ENCODE data around the gene SAMD3.

SAMD3 gene

DNA sequence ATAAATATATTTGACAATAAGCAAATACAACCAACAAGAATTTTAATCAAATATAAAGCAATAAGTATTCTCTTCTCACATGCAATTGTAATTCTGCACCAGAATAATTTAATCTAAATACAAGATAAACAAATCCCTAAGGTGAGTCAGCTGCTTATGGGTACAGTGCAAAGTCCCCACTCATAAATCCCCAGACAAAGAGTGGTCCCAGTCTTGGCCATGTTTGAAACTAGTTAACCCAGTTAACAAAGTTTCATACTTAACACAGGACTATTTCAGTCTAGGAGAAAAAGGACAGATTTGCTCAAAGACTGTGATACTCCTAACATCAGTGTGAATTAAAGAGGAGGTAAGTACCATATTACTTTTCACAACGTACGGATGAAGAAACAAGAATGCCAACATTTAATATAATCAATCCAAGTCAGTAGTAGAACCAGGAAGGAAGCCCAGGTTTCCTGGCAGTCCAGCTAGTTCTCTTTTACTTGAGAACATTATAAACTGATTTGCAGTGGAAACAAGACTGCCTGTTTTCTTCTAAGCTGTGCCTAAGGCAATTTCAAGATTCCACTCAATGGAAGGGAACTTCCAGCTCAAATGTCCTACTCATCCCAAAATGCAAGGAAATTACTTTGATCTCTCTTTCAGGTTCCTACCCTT, 10.4 kb downstream of the SAMD3 start:
- POLR2A ChIA-PET = no interaction called here

DNA sequence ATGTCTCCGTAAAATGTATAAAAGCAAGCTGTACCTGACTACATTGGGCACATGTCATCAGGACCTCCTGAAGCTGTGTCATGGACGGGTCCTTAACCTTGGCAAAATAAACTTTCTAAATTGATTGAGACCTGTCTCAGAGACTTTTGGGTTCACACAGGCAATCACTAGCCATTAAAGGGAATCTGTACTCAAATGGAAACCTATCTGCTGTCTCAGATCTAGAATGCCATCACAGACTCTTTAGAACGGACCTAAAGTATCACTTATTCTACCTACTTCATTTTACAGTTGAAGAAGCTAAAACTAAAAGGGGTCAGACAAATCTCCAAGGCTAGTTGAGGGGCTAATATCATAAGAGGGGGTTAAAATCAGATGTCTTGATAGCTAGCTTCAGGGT, 11.1 kb downstream of the SAMD3 start:
- POLR2A ChIA-PET = no interaction called here

More for the DNA sequence above, 10.4 kb downstream of the SAMD3 start:
- CTCF ChIA-PET = interaction anchor here (1.0 kb wide), 1 partner anchor 70 kb away, joined by 4 read pairs; no protein-coding TSS in a partner anchor
- TF ChIP-seq, protein P1, sequence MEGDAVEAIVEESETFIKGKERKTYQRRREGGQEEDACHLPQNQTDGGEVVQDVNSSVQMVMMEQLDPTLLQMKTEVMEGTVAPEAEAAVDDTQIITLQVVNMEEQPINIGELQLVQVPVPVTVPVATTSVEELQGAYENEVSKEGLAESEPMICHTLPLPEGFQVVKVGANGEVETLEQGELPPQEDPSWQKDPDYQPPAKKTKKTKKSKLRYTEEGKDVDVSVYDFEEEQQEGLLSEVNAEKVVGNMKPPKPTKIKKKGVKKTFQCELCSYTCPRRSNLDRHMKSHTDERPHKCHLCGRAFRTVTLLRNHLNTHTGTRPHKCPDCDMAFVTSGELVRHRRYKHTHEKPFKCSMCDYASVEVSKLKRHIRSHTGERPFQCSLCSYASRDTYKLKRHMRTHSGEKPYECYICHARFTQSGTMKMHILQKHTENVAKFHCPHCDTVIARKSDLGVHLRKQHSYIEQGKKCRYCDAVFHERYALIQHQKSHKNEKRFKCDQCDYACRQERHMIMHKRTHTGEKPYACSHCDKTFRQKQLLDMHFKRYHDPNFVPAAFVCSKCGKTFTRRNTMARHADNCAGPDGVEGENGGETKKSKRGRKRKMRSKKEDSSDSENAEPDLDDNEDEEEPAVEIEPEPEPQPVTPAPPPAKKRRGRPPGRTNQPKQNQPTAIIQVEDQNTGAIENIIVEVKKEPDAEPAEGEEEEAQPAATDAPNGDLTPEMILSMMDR (IDR thresholded peaks at IDR 0.05; ENCODE audit: insufficient read depth, low read length, missing control alignments) = no peak
- H3K4me3 ChIP-seq (ENCODE audit: low read depth, low read length) = no peak overlapping the region
- no peak for DNase-seq (ENCODE audit: low read depth, low spot score)

DNA sequence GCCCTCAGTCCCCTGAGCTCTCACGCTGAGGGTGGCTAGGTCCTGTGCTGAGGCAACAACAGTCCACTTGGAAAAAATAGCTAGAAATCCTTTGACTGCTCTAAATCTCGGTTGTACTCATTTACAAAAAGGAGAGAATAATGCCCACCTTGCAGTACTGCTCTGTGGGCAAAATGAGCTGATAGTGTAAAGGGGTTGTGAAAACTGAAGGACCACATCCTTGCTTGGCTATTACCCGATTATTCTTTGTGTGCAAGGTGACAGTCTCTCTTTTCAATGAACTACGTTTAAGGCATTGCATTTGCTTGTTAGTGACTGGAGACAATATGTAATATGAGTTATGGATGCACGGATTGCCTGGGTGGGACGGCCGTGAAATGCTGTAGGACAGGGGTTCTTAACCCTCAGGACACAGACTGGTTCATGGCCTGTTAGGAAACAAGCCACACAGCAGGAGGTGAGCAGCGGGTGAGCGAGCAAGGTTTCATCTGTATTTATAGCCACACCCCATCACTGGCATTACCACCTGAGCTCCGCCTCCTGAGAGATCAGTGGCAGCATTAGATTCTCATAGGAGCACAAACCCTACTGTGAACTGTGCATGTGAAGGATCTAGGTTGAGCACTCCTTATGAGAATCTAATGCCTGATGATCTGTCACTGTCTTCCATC, 14.6 kb downstream of the SAMD3 start:
- POLR2A ChIA-PET = no interaction called here
- no peak overlapping the region for H3K4me3 ChIP-seq (ENCODE audit: low read depth, low read length)
- CTCF ChIA-PET = no interaction called here
- DNase-seq (ENCODE audit: low read depth, low spot score) = no peak
- TF ChIP-seq, protein P1 (IDR thresholded peaks at IDR 0.05; ENCODE audit: insufficient read depth, low read length, missing control alignments) = no peak

More for the DNA sequence above, 11.1 kb downstream of the SAMD3 start:
- CTCF ChIA-PET = no interaction called here
- TF ChIP-seq, protein P1 (IDR thresholded peaks at IDR 0.05; ENCODE audit: insufficient read depth, low read length, missing control alignments) = no peak
- H3K4me3 ChIP-seq (ENCODE audit: low read depth, low read length) = no peak overlapping the region
- DNase-seq (ENCODE audit: low read depth, low spot score) = no peak

GRCh38 chr6:130206479-130206878, 16.3 kb downstream of the SAMD3 start:
- ChIA-PET POLR2A (no interaction called here), CTCF (no interaction called here)
- no peak for DNase-seq (ENCODE audit: low read depth, low spot score)
- no peak overlapping the region for H3K4me3 ChIP-seq (ENCODE audit: low read depth, low read length)
- TF ChIP-seq, protein P1 (IDR thresholded peaks at IDR 0.05; ENCODE audit: insufficient read depth, low read length, missing control alignments) = no peak

- TF ChIP-seq, protein P1 (IDR thresholded peaks at IDR 0.05; ENCODE audit: insufficient read depth, low read length, missing control alignments) = no peak
- ChIA-PET CTCF (no interaction called here), POLR2A (no interaction called here)
These were observed 18.4 kb downstream of the SAMD3 start for GRCh38 chr6:130204322-130204721.

GRCh38 chr6:130203370-130203769, 19.4 kb downstream of the SAMD3 start:
- ChIA-PET CTCF (interaction anchor here (0.8 kb wide), 1 partner anchor 91 kb away, joined by 3 read pairs; no protein-coding TSS in a partner anchor), POLR2A (no interaction called here)
- no peak for DNase-seq (ENCODE audit: low read depth, low spot score)
- no peak overlapping the region for H3K4me3 ChIP-seq (ENCODE audit: low read depth, low read length)
- TF ChIP-seq, protein P1 (IDR thresholded peaks at IDR 0.05; ENCODE audit: insufficient read depth, low read length, missing control alignments) = no peak

More at GRCh38 chr6:130204322-130204721, 18.4 kb downstream of the SAMD3 start:
- no peak overlapping the region for H3K4me3 ChIP-seq (ENCODE audit: low read depth, low read length)
- DNase-seq (ENCODE audit: low read depth, low spot score) = no peak
